Spleen (tissue), 11 donors: ENCODE data around the gene NCAPH2. TPM values are rescaled to one million over a fixed set of nuclear protein-coding genes. Genes with fewer than 3 reads are reported as not detected.

Source experiments
- DNase-seq: peaks from one replicate; pipeline ENCODE4 v3.0.0-alpha.2; 2020
- H3K27ac ChIP-seq, 8 donors: fragments of 200-600 bp; sonication (generic) in 7 of 8; 1 replicate in 4 of 8; 2 replicates in 4 of 8; pipeline versions ENCODE4 v1.5.0 to v1.8.0; 2016 to 2021; ENCODE audit warnings: inconsistent platforms in 4 of 8, mild to moderate bottlenecking in 4 of 8, moderate library complexity in 1 of 8
- H3K27me3 ChIP-seq, 7 donors: fragments of 200-600 bp; sonication (generic) in 6 of 7; replicated peaks in 1 of 7; 1 replicate in 4 of 7; 2 replicates in 3 of 7; pipeline versions ENCODE4 v1.5.0 to v1.8.0; 2016 to 2021; ENCODE audit warnings: inconsistent platforms in 3 of 7, mild to moderate bottlenecking in 1 of 7
- H3K36me3 ChIP-seq, 6 donors: fragments of 200-600 bp; sonication (generic) in 5 of 6; 1 replicate in 4 of 6; 2 replicates in 2 of 6; pipeline versions ENCODE4 v1.5.0 to v1.8.0; 2016 to 2021; ENCODE audit warnings: inconsistent platforms in 2 of 6
- H3K4me1 ChIP-seq, 6 donors: fragments of 200-600 bp; sonication (generic) in 5 of 6; 1 replicate in 3 of 6; 2 replicates in 3 of 6; pipeline versions ENCODE4 v1.5.0 to v1.8.0; 2016 to 2021; ENCODE audit warnings: inconsistent platforms in 3 of 6
- H3K4me3 ChIP-seq, 8 donors: fragments of 200-600 bp; sonication (generic) in 7 of 8; 1 replicate in 4 of 8; 2 replicates in 4 of 8; pipeline versions ENCODE4 v1.5.0 to v1.8.0; 2016 to 2021; ENCODE audit warnings: inconsistent platforms in 4 of 8, mild to moderate bottlenecking in 4 of 8, moderate library complexity in 2 of 8
- H3K9me3 ChIP-seq, 8 donors: fragments of 200-600 bp; sonication (generic) in 7 of 8; 1 replicate in 4 of 8; 2 replicates in 4 of 8; pipeline versions ENCODE4 v1.5.0 to v1.8.0; 2016 to 2021; ENCODE audit warnings: inconsistent platforms in 4 of 8
- POLR2A ChIP-seq, 3 donors: fragments of 450-650 bp; IDR thresholded peaks; one replicate each; pipeline ENCODE4 v1.5.1; 2017; ENCODE audit warnings: antibody characterized with exemption in 3 of 3, mild to moderate bottlenecking in 1 of 3
- POLR2AphosphoS5 ChIP-seq, 3 donors: sonication (generic); formaldehyde crosslinking; IDR thresholded peaks; one replicate each; pipeline ENCODE4 v1.5.1; 2017; ENCODE audit warnings: antibody characterized with exemption in 3 of 3
- WGBS, 5 donors: extraction: QIAGEN DNeasy Blood & Tissue Kit in 3 of 5; methylation state at CpG; one replicate each; pipeline versions ENCODE4 v1.1.5 to v1.1.7; 2013 to 2018; 5-methylcytosine and 5-hydroxymethylcytosine counted together
- intact Hi-C: fragments of 100-400 bp; cut with DNase I; formaldehyde crosslinking; loops from one replicate; pipeline ENCODE4 v1.15.0; 2023; ENCODE audit warnings: low total_unique reads
- polyA plus RNA-seq, 3 donors: library from polyadenylated mRNA; stranded (reverse); fragments of 200-250 nt; gene quantifications; one replicate each; pipeline ENCODE4 v1.2.1, GENCODE V29; 2013
- total RNA-seq, 7 donors: library from RNA; depleted of rRNA in 3 of 7; stranded (reverse); fragments of >200 nt in 3 of 7; fragmentation: NEBNext Ultra II Directional in 4 of 7; extraction: Animal tissue kit (Norgen Biotek cat#: 25700) in 4 of 7; gene quantifications; one replicate each; pipeline versions ENCODE4 v1.1.0 to v1.2.1, GENCODE V29; 2016 to 2021
- TF ChIP-seq, protein P1 (sequence below), 11 experiments: fragments of 200-600 bp in 7 of 11; fragments of 450-650 bp in 4 of 11; sonication (generic) in 4 of 11; IDR thresholded peaks in 8 of 11; conservative IDR thresholded peaks in 3 of 11; 1 replicate in 7 of 11; 2 replicates in 4 of 11; pipeline versions ENCODE4 v1.4.0 to v1.8.0; 2016 to 2021; ENCODE audit warnings: antibody characterized with exemption in 11 of 11, inconsistent platforms in 4 of 11, mild to moderate bottlenecking in 1 of 11
- donor health status: healthy with polysubstance abuse.
- donor health status: DM: no; HTN: no; CAD: no; lungs with moderate emphysema.
- donor health status: DM: no; HTN: no; CAD: no.
- donor health status: Bipolar disorder and iron deficiency.
- donor health status: healthy.
- donor health status: DM: no; HTN: no; CAD: no.
- donor health status: DM: yes; HTN: yes; CAD: no.

NCAPH2 gene
- total and polyA plus RNA-seq, 10 donors = 31.4 to 48.0 (median 37.1) TPM

DNA sequence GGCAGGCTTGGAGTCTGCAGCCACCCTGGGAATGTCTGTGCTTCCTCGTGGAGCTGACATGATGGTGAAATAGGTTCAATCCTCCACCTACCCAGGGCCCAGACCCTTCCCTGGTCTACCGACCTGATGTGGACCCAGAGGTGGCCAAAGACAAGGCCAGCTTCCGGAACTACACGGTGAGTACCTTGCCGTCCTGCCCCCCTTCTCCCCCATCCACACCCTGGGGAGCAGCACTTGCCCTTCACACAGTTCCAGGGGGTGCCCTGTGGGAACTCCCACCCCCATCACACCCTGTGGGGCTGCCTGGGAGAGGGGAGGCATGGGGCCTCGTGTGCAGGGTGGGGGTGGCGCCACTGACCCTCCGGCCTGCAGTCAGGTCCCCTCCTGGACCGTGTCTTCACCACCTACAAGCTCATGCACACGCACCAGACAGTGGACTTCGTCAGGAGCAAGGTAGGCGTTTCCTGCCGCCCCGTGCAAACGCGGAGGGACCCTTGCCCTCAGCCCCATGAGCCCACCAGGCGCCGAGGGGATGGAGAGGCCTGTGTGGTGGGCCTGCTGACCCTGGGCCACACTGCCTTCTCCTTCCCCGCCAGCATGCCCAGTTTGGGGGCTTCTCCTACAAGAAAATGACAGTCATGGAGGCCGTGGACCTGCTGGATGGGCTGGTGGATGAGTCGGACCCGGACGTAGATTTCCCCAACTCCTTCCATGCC, 20.6 kb upstream of the NCAPH2 start:
- Histone ChIP-seq H3K4me1 (peaks cover 0 to 21% (median 11%) of the 10 kb centered on the region in 6 donors), H3K9me3 (no peaks in the 10 kb centered on the region), H3K4me3 (no peak overlapping the region), H3K27ac (no peak overlapping the region), H3K27me3 (peaks cover 0 to 58% (median 3%) of the 10 kb centered on the region in 7 donors), H3K36me3 (no peaks in the 10 kb centered on the region)
- no peak for TF ChIP-seq POLR2AphosphoS5 (IDR thresholded peaks at IDR 0.05)
- TF ChIP-seq, protein P1, sequence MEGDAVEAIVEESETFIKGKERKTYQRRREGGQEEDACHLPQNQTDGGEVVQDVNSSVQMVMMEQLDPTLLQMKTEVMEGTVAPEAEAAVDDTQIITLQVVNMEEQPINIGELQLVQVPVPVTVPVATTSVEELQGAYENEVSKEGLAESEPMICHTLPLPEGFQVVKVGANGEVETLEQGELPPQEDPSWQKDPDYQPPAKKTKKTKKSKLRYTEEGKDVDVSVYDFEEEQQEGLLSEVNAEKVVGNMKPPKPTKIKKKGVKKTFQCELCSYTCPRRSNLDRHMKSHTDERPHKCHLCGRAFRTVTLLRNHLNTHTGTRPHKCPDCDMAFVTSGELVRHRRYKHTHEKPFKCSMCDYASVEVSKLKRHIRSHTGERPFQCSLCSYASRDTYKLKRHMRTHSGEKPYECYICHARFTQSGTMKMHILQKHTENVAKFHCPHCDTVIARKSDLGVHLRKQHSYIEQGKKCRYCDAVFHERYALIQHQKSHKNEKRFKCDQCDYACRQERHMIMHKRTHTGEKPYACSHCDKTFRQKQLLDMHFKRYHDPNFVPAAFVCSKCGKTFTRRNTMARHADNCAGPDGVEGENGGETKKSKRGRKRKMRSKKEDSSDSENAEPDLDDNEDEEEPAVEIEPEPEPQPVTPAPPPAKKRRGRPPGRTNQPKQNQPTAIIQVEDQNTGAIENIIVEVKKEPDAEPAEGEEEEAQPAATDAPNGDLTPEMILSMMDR (IDR thresholded peaks at IDR 0.05 in 8 of 11, conservative IDR thresholded peaks at IDR 0.05 in 3 of 11) = no peak
- TF ChIP-seq POLR2A (IDR thresholded peaks at IDR 0.05) = no peak
- intact Hi-C loops = no loop called here
- DNase-seq = no peak
- WGBS, 5 donors = 82 to 89% (median 86%) methylated on average over 11 to 23 of the region's 23 CpGs

DNA sequence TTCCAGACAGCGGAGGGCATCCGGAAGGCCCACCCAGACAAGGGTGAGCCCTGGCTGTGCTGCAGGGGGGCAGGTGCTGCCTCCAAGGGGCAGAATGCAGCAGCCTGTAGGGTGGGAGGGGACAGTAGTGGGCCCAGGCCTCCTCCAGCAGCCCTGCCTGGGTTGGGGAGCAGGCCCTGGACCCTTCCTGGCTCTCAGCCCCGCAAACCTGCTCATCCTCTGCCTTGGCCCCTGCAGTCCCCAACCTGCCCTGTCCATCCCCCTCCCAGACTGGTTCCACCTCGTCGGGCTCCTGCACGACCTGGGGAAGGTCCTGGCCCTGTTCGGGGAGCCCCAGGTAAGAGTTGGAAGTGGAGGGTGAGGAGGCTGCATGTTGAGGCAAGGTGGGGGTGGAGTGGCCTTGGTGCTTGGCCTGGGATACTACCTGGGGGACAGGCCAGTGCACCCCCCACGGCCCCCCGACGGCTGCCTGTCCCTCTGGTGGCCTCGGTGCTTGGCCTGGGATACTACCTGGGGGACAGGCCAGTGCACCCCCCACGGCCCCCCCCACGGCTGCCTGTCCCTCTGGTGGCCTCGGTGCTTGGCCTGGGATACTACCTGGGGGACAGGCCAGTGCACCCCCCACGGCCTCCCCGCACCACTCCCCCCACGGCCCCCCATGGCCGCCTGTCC, 19.9 kb upstream of the NCAPH2 start:
- DNase-seq = no peak

DNA sequence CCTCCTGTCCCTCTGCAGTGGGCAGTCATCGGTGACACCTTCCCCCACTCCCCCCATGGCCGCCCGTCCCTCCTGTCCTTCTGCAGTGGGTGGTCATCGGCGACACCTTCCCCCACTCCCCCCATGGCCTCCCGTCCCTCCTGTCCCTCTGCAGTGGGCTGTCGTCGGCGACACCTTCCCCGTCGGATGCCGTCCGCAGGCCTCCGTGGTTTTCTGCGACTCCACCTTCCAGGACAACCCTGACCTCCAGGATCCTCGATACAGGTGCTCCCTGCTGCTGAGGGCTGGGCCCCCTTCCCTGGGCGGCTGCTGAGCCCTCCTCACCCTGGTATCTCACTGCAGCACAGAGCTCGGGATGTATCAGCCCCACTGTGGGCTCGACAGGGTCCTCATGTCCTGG, 19.1 kb upstream of the NCAPH2 start:
- Histone ChIP-seq H3K36me3 (no peaks in the 10 kb centered on the region), H3K9me3 (no peaks in the 10 kb centered on the region), H3K4me3 (no peak overlapping the region), H3K4me1 (peaks cover 0 to 15% (median 10%) of the 10 kb centered on the region in 6 donors), H3K27me3 (peaks cover 0 to 44% (median 0%) of the 10 kb centered on the region in 7 donors), H3K27ac (no peak overlapping the region)
- no peak for DNase-seq
- 84 to 92% (median 88%) methylated on average over 17 to 19 of the region's 19 CpGs for WGBS, 5 donors
- TF ChIP-seq POLR2AphosphoS5 (IDR thresholded peaks at IDR 0.05) = no peak
- TF ChIP-seq, protein P1 (IDR thresholded peaks at IDR 0.05 in 8 of 11, conservative IDR thresholded peaks at IDR 0.05 in 3 of 11) = no peak
- no peak for TF ChIP-seq POLR2A (IDR thresholded peaks at IDR 0.05)
- intact Hi-C loops = no loop called here

More for the DNA sequence above, 19.9 kb upstream of the NCAPH2 start:
- TF ChIP-seq, protein P1 (IDR thresholded peaks at IDR 0.05 in 8 of 11, conservative IDR thresholded peaks at IDR 0.05 in 3 of 11) = no peak
- TF ChIP-seq POLR2AphosphoS5 (IDR thresholded peaks at IDR 0.05) (no peak), POLR2A (IDR thresholded peaks at IDR 0.05) (no peak)
- peaks cover 0 to 16% (median 10%) of the 10 kb centered on the region in 6 donors for H3K4me1 ChIP-seq
- WGBS, 5 donors = 80 to 85% (median 81%) methylated on average over 8 to 18 of the region's 18 CpGs
- H3K27me3 ChIP-seq = peaks cover 0 to 51% (median 0%) of the 10 kb centered on the region in 7 donors
- no peaks in the 10 kb centered on the region for H3K9me3 ChIP-seq
- H3K36me3 ChIP-seq = no peaks in the 10 kb centered on the region
- no peak overlapping the region for H3K4me3 ChIP-seq
- H3K27ac ChIP-seq = no peak overlapping the region
- intact Hi-C loops = no loop called here
